ENCODE measurements around the gene CLEC1B. TPM values are rescaled to one million over a fixed set of nuclear protein-coding genes. Genes with fewer than 3 reads are reported as not detected.
"Not testable (repeated sequence)": the region's sequence is repeated elsewhere in the genome, so short reads cannot be mapped to it uniquely, and the experiment has no call there.

Gene CLEC1B
- not detected in 2 replicates for total RNA-seq

DNA sequence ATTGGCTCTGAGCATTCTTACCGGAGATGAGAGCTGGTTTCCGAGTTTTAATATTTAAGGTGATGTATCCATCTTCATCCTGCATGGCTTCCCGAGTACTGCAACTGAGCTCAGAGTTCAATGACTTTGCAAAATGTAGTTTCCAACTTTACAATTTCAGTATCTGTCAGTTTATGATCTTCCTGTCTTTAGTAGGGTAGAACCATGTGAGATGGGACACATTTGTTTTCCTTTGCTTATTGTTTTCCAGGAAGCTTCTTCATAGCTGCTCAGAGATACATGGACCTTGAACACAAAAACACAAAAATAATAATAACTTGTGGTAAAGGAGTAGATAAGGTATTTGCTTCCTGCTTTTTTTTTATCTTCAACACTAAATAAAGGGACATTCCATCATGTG, at the start of gene CLEC1B:
Gene CLEC1B (minus strand): TSS at position 106 of the 400 bp plus-strand sequence. CDS start 21 bp downstream, at position 85.
- DNase-seq, result no peak
- Mint-ChIP-seq H3K4me1 (no peaks in the 10 kb centered on the region), H3K27me3 (peaks cover 52% of the 10 kb centered on the region), H3K4me3 (no peak within 1 kb of the TSS), H3K36me3 (ENCODE audit: low read depth) (no peaks in the 10 kb centered on the region), H3K27ac (no peak within 1 kb of the TSS), H3K9me3 (no peaks in the 10 kb centered on the region)
- intact Hi-C loops (cut with micrococcal nuclease), result loop anchor here (2.0 kb wide), 1 partner anchor 40 kb away; no protein-coding TSS in a partner anchor

DNA sequence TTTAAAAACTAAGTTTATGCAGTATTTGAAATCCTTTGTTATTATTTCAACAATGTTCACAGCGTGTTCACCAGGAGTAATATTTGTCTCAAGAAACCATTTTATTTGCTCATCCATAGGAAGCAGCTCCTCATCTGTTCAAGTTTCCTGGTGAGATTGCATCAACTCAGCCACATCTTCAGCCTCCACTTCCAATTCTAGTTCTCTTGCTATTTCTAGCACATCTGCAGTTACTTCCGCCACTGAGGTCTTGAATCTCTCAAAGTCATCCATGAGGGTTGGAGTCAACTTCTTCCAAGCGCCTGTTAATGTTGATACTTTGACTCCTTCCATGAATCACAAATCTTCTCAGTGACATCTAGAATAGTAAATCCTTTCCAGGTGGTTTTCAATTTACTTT, 49.6 kb upstream of the CLEC1B start:
- Mint-ChIP-seq H3K4me1 (peaks cover 9% of the 10 kb centered on the region), H3K27me3 (peaks cover 41% of the 10 kb centered on the region), H3K27ac (no peak overlapping the region), H3K9me3 (no peaks in the 10 kb centered on the region), H3K4me3 (no peak overlapping the region), H3K36me3 (ENCODE audit: low read depth) (no peaks in the 10 kb centered on the region)
- no peak for DNase-seq
- intact Hi-C loops (cut with micrococcal nuclease), result no loop called here

DNA sequence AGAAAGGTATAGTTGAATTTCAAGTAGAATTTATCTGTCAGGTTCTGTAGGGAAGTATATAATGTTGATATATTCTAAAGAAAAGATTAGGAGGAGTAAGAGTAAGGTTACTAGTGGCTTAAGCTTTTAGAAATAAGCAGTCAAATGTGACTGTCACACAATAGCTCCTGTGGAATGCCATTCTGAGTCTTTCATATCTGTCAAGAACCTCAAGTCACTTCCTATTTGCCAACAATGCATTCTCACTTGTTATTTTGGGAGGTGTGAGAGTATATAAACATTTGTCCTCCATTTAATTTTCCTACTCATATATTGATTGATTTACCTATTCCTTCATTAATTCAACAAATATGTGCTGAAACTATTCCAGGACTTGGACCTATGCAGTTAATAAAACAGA, 43.2 kb upstream of the CLEC1B start:
- Mint-ChIP-seq H3K9me3 (no peaks in the 10 kb centered on the region), H3K27me3 (peaks cover 38% of the 10 kb centered on the region), H3K27ac (no peak overlapping the region), H3K4me3 (no peak overlapping the region), H3K36me3 (ENCODE audit: low read depth) (no peaks in the 10 kb centered on the region), H3K4me1 (no peaks in the 10 kb centered on the region)
- intact Hi-C loops (cut with micrococcal nuclease), result no loop called here
- DNase-seq, result peak; percentile 11

DNA sequence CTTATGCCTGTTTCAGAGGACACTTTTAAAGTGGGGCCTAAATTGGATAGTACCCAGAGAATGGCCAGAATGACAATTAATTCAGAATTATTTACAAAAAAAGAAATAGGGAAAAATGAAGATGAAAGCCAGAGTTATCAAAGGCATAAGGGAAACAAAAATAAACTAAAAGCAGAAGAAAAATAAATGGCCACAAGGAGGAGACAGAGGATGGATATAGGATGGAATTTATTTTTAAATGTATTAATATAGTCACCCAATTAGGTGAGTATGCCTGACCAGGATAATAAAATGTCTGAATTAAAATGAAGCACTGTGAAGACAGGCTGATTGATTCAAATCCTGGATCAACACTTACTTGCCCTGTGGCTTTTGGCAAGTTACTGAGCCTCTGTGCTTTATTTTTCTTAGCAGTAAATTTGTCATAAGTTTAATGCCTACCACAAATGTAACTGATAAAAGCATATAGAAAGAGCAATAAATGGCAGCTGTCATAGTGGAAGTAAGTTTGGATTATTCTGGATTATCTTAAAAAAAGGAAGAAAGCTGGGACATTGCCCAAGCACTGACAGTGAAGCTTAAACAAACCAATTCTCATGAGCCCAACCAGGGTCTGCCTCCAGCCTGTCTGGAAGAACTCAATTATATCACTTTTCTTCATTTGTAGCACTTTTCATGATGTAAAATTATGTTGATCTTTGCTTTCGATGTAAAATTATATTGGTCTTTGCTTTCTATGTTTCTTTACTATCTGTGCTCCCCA, 35.0 kb upstream of the CLEC1B start:
- Mint-ChIP-seq H3K27ac (no peak overlapping the region), H3K4me1 (no peaks in the 10 kb centered on the region), H3K9me3 (no peaks in the 10 kb centered on the region), H3K27me3 (peaks cover 14% of the 10 kb centered on the region), H3K36me3 (ENCODE audit: low read depth) (no peaks in the 10 kb centered on the region), H3K4me3 (no peak overlapping the region)
- intact Hi-C loops (cut with micrococcal nuclease), result loop anchor here (1.0 kb wide), 1 partner anchor 106 kb away; no protein-coding TSS in a partner anchor
- peak; percentile 30 for DNase-seq

DNA sequence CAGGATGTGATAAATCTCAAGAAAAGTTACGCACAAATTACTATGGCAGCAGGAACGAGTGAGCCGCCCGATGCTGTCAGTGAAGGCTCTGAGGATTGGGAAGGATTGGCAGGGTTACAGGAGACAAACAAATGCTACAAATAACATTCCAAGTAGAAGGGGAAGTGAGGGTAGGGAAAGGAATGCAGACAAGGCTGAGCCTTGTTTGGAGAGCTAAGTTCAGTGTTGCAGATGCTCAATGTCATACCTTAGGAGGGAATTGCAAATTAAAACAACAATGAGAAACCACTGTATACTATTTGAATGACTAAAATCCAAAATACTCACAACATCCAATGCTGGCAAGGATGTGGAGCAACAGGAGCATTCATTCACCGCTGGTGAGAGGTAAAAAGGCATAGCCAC, 32.9 kb upstream of the CLEC1B start:
- Mint-ChIP-seq H3K36me3 (ENCODE audit: low read depth) (no peaks in the 10 kb centered on the region), H3K27me3 (peaks cover 20% of the 10 kb centered on the region), H3K9me3 (no peaks in the 10 kb centered on the region), H3K4me1 (no peaks in the 10 kb centered on the region), H3K4me3 (no peak overlapping the region), H3K27ac (no peak overlapping the region)
- intact Hi-C loops (cut with micrococcal nuclease), result no loop called here
- DNase-seq, result no peak

DNA sequence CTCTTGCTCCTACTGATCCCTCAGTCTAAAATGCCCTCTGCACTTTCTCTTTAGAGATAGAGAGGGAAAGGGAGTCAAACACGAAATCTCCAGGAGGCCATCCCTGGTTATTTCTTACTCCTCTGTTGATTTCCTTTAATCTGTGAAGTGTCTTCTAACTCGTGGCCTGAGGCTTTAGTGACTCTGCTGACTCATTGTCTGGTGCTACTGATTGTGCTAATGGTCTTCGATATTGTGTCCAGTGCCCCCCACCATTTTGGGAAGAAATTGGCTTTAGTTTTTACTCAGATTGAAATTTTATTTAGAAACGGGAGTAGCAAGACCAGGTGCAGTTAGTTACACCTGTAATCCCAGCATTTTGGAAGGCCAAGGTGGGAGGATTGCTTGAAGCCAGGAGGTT, 32.4 kb upstream of the CLEC1B start:
- Mint-ChIP-seq H3K9me3 (no peaks in the 10 kb centered on the region), H3K36me3 (ENCODE audit: low read depth) (no peaks in the 10 kb centered on the region), H3K27ac (no peak overlapping the region), H3K4me3 (no peak overlapping the region), H3K27me3 (peaks cover 20% of the 10 kb centered on the region), H3K4me1 (no peaks in the 10 kb centered on the region)
- intact Hi-C loops (cut with micrococcal nuclease), result no loop called here
- no peak for DNase-seq

DNA sequence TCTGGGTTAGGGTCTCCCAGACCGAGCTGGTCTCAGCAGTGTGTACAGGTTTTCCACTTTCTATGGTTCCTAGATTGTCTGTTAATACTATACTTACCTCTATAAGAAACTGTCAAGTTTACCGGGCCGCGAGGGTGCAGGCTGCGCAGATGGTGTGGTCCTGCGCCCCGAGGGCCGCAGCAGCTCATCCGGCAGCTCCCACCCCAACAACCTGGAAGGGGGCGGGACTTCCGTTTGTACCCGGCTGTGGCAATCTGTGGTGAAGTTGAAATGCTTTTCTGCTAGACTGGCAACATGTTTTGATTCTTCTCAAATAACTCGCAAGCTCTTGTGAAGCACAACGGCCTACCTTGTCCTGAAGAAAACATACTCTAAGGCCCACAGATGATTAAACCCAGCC, 31.5 kb upstream of the CLEC1B start, which contains the start of gene CLEC9A:
Gene CLEC9A (plus strand): TSS at position 237 of the 400 bp plus-strand sequence. CDS start 22,006 bp downstream, outside the sequence.
- Mint-ChIP-seq H3K36me3 (ENCODE audit: low read depth) (no peaks in the 10 kb centered on the region), H3K4me1 (no peaks in the 10 kb centered on the region), H3K27ac (no peak within 1 kb of the TSS), H3K4me3 (no peak within 1 kb of the TSS), H3K9me3 (no peaks in the 10 kb centered on the region), H3K27me3 (peaks cover 17% of the 10 kb centered on the region)
- intact Hi-C loops (cut with micrococcal nuclease), result no loop called here
- DNase-seq, result no peak

DNA sequence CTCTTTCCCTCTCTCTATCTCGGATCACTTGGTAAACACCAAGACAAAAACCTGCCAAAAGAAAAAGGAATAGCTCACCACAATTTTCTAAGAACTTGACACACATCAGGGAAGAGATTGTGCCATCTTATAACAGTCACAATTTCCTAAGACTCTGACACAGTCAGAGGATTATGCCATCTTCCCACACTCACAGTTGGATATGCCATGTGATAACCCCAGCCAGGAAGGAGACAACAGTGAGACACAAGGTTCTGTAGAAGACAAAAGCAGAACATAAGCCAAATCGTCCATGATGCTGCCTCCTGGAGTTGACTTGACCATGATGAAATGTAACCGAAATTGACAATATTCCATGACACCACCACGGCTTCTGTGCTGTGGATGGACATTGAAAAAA, 28.8 kb upstream of the CLEC1B start:
- H3K4me3 Mint-ChIP-seq, result no peak overlapping the region
- intact Hi-C loops (cut with micrococcal nuclease), result no loop called here
- H3K27me3 Mint-ChIP-seq, result peaks cover 16% of the 10 kb centered on the region
- no peaks in the 10 kb centered on the region for H3K4me1 Mint-ChIP-seq
- H3K9me3 Mint-ChIP-seq, result no peaks in the 10 kb centered on the region
- no peak overlapping the region for H3K27ac Mint-ChIP-seq
- DNase-seq, result no peak
- H3K36me3 Mint-ChIP-seq (ENCODE audit: low read depth), result no peaks in the 10 kb centered on the region

DNA sequence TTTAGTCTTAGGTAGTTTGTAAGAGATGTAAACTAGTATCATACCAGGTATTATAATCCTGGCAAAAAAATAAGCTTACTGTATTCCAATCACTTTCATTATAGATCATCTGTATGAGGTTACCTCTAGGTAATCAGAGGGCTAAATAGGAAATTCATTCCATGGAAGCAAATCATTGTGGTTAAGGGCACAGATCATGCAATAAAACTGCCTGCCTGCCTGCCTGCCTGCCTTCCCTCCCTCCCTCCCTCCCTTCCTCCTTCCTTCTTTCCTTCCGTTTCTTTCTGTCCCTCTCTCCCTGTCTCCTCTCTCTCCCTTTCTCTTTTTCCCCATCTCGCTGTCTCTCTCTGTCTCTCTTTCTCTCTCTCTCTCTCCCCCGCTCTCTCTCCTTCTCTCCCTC, 28.4 kb upstream of the CLEC1B start:
- Mint-ChIP-seq H3K36me3 (ENCODE audit: low read depth) (no peaks in the 10 kb centered on the region), H3K4me1 (no peaks in the 10 kb centered on the region), H3K27ac (no peak overlapping the region), H3K27me3 (peaks cover 16% of the 10 kb centered on the region), H3K4me3 (no peak overlapping the region), H3K9me3 (no peaks in the 10 kb centered on the region)
- intact Hi-C loops (cut with micrococcal nuclease), result no loop called here
- DNase-seq, result no peak

DNA sequence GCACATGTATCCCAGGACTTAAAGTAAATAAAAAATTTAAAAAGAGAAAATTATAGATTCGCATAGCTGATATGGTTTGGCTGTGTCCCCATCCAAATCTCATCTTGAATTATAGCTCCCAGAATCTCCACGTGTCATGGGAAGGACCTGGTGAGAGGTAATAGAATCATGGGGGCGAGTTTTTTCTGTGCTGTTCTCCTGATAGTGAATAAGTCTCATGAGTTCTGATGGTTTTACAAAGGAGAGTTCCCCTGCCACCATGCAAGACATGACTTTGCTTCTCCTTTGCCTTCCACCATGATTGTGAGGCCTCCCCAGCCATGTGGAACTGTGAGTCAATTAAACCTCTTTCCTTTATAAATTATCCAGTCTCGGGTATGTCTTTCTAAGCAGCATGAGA, 27.7 kb upstream of the CLEC1B start:
- peaks cover 16% of the 10 kb centered on the region for H3K27me3 Mint-ChIP-seq
- H3K4me3 Mint-ChIP-seq; intact Hi-C loops (cut with micrococcal nuclease); H3K36me3 Mint-ChIP-seq (ENCODE audit: low read depth); DNase-seq; H3K4me1 Mint-ChIP-seq; H3K27ac Mint-ChIP-seq; H3K9me3 Mint-ChIP-seq: not testable (repeated sequence)

DNA sequence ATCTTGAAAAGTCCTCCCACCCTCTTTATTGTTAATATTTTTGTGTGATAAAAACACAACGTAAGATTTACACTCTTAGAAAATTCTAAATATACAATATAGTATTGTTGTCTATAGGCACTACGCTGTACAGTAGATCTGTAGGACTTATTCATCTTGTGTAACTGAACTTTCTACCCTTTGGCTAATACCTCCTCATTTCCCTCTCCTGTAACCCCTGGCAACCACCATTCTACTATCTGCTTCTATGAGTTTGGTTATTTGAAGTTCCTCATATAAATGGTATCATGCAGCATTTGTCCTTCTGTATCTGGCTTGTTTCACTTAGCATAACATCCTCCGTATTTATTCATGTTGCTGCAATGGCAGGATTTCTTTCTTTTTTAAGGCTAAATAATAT, 26.3 kb upstream of the CLEC1B start:
- Mint-ChIP-seq H3K4me3 (no peak overlapping the region), H3K4me1 (no peaks in the 10 kb centered on the region), H3K36me3 (ENCODE audit: low read depth) (no peaks in the 10 kb centered on the region), H3K27me3 (peaks cover 16% of the 10 kb centered on the region), H3K9me3 (no peaks in the 10 kb centered on the region), H3K27ac (no peak overlapping the region)
- intact Hi-C loops (cut with micrococcal nuclease), result no loop called here
- no peak for DNase-seq

DNA sequence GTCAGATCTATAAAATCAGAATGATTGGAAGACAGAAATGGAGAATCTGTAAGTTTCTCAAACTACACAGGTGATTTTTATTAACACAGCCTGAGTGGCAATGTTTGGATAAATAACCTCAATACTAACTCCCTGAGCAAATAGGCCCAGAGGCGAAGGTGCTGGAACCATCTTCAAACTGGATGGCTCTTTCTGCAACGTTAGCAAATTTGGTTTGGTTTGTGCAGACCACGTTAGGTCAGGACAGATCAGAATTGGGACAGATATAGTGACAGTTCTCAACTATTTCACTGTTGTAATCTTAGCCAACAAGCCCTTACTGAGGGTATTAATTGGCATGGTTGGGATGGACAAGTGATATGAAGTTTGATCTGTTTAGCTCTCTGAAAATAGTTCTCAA, 22.4 kb upstream of the CLEC1B start:
- Mint-ChIP-seq H3K36me3 (ENCODE audit: low read depth) (no peaks in the 10 kb centered on the region), H3K27ac (no peak overlapping the region), H3K27me3 (peaks cover 9% of the 10 kb centered on the region), H3K9me3 (no peaks in the 10 kb centered on the region), H3K4me1 (no peaks in the 10 kb centered on the region), H3K4me3 (no peak overlapping the region)
- intact Hi-C loops (cut with micrococcal nuclease), result no loop called here
- DNase-seq, result no peak

DNA sequence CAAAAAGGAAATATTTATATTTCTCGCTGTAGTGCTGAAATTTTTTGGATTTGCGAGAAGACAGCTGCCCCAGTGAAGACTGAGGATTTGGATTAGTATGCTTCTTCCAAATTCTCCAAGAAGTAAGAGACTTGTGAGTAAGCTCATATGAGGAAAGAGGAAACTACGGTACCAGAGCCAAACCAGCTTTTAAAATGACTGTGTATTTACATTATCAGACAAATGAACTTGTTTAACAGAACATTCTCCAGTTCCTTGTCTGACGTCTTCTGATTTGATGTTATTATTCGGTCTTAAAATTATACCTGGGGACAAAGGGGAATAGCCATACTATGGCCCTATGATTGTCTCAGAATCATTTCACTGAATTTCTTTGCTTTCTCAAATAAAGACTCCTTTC, 19.5 kb upstream of the CLEC1B start:
- Mint-ChIP-seq H3K27ac (no peak overlapping the region), H3K36me3 (ENCODE audit: low read depth) (no peaks in the 10 kb centered on the region), H3K4me1 (no peaks in the 10 kb centered on the region), H3K9me3 (no peaks in the 10 kb centered on the region), H3K4me3 (no peak overlapping the region), H3K27me3 (peaks cover 18% of the 10 kb centered on the region)
- DNase-seq, result no peak
- intact Hi-C loops (cut with micrococcal nuclease), result loop anchor here (10.0 kb wide), 1 partner anchor 274 kb away; no protein-coding TSS in a partner anchor

DNA sequence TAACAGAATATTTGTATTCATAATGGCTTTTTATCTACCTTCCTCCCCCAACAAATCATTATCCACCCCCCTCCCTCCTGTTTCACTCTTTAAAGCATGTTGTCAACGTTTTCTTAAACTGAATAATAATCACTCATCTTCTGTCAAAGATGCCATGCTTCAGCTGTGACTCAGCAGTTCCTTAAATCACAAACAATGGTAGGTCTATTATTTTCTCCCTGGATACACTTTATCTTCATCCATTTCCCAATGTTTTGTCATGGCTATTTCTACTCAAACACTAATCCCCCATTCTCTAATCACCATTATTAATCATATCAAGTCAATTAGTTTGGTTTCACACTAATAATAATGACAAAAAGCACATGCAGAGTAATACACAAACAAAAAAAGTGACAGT, 18.0 kb upstream of the CLEC1B start:
- Mint-ChIP-seq H3K4me3 (no peak overlapping the region), H3K27me3 (peaks cover 28% of the 10 kb centered on the region), H3K9me3 (no peaks in the 10 kb centered on the region), H3K27ac (no peak overlapping the region), H3K4me1 (no peaks in the 10 kb centered on the region), H3K36me3 (ENCODE audit: low read depth) (no peaks in the 10 kb centered on the region)
- DNase-seq, result no peak
- intact Hi-C loops (cut with micrococcal nuclease), result loop anchor here (10.0 kb wide), 1 partner anchor 272 kb away; no protein-coding TSS in a partner anchor
